Right ventricle myocardium superior (tissue), 1 donor: ENCODE measurements around the gene CPLX1. TPM values are rescaled to one million over a fixed set of nuclear protein-coding genes. Genes with fewer than 3 reads are reported as not detected.
A peak's percentile ranks its signal among the peaks of the same experiment; 100 is the strongest.

Experiments
- ATAC-seq: fragments of 200-7000 bp; cut with Tn5 transposase; one replicate; pipeline ENCODE4 v1.9.1; 2020; ENCODE audit warnings: mild to moderate bottlenecking; ENCODE audit not compliant: poor library complexity
- DNase-seq: peaks from one replicate; pipeline ENCODE4 v3.0.0-alpha.2; 2020
- intact Hi-C: fragments of 100-400 bp; cut with DNase I; formaldehyde crosslinking; loops from one replicate; pipeline ENCODE4 v1.11.2; 2022
- total RNA-seq: library from RNA; stranded (reverse); fragmentation: NEBNext Ultra II Directional; extraction: Animal tissue kit (Norgen Biotek cat#: 25700); gene quantifications from one replicate; pipeline ENCODE4 v1.2.1, GENCODE V29; 2021
- donor health status: DM: no; HTN: yes; CAD: no; lungs with severe emphysema.

Gene CPLX1
- total RNA-seq, 1 donor from 2014 or later, result 4.3 TPM

- no peak for ATAC-seq
- peak; percentile 2 for DNase-seq
- intact Hi-C loops, result no loop called here
Measured at GRCh38 chr4:857461-857860, 31.5 kb upstream of the CPLX1 start.

- ATAC-seq (no peak), DNase-seq (peak; percentile 17)
- intact Hi-C loops, result no loop called here
Measured at GRCh38 chr4:856225-856901, 30.4 kb upstream of the CPLX1 start.

GRCh38 chr4:855880-856224 is 29.9 kb upstream of the CPLX1 start:
- DNase-seq (peak; percentile 5), ATAC-seq (no peak)
- intact Hi-C loops, result no loop called here

- ATAC-seq (no peak), DNase-seq (peak; percentile 10)
- intact Hi-C loops, result no loop called here
Measured at GRCh38 chr4:854356-854755, 28.4 kb upstream of the CPLX1 start.

GRCh38 chr4:853416-853781 is 27.5 kb upstream of the CPLX1 start:
- no peak for ATAC-seq
- peak; percentile 27 for DNase-seq
- intact Hi-C loops, result no loop called here

- no peak for ATAC-seq
- intact Hi-C loops, result no loop called here
Measured at GRCh38 chr4:851701-852430, 25.9 kb upstream of the CPLX1 start.

GRCh38 chr4:850323-850945 is 24.5 kb upstream of the CPLX1 start:
- no peak for ATAC-seq
- peak; percentile 17 for DNase-seq
- intact Hi-C loops, result no loop called here

More at GRCh38 chr4:851701-852430, 25.9 kb upstream of the CPLX1 start:
- peak; percentile 27 for DNase-seq

GRCh38 chr4:849478-850175 is 23.7 kb upstream of the CPLX1 start:
- ATAC-seq (no peak), DNase-seq (peak; percentile 32)
- intact Hi-C loops, result no loop called here

- DNase-seq, result peak; percentile 13
- intact Hi-C loops, result no loop called here
- ATAC-seq, result no peak
Measured at GRCh38 chr4:848803-849477, 23.0 kb upstream of the CPLX1 start.

GRCh38 chr4:848307-848691 is 22.4 kb upstream of the CPLX1 start:
- intact Hi-C loops, result no loop called here
- DNase-seq, result peak; percentile 27
- no peak for ATAC-seq

GRCh38 chr4:845836-846251 is 19.9 kb upstream of the CPLX1 start:
- intact Hi-C loops, result no loop called here
- ATAC-seq, result no peak
- DNase-seq, result peak; percentile 24

- ATAC-seq (no peak), DNase-seq (peak; percentile 17)
- intact Hi-C loops, result no loop called here
Measured at GRCh38 chr4:845233-845835, 19.4 kb upstream of the CPLX1 start.

GRCh38 chr4:844752-845232 is 18.9 kb upstream of the CPLX1 start:
- ATAC-seq (no peak), DNase-seq (peak; percentile 34)
- intact Hi-C loops, result no loop called here

GRCh38 chr4:839675-840443 is 13.9 kb upstream of the CPLX1 start:
- ATAC-seq (no peak), DNase-seq (no peak)
- intact Hi-C loops, result no loop called here

GRCh38 chr4:837772-838171 is 11.8 kb upstream of the CPLX1 start:
- intact Hi-C loops, result no loop called here
- ATAC-seq (no peak), DNase-seq (no peak)

- ATAC-seq (no peak), DNase-seq (peak; percentile 31)
- intact Hi-C loops, result no loop called here
Measured at GRCh38 chr4:836750-837301, 10.9 kb upstream of the CPLX1 start.

- intact Hi-C loops, result no loop called here
- DNase-seq, result peak; percentile 34
Measured at GRCh38 chr4:836003-836511, 10.1 kb upstream of the CPLX1 start.

More at GRCh38 chr4:836003-836511, 10.1 kb upstream of the CPLX1 start:
- no peak for ATAC-seq
